Measurements from ENCODE around the gene RASSF4. TPM values are rescaled to one million over a fixed set of nuclear protein-coding genes. Genes with fewer than 3 reads are reported as not detected.

The RASSF4 gene, protein sequence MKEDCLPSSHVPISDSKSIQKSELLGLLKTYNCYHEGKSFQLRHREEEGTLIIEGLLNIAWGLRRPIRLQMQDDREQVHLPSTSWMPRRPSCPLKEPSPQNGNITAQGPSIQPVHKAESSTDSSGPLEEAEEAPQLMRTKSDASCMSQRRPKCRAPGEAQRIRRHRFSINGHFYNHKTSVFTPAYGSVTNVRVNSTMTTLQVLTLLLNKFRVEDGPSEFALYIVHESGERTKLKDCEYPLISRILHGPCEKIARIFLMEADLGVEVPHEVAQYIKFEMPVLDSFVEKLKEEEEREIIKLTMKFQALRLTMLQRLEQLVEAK
- 10 to 100 TPM in 1 of 4 donors, 1 to 10 TPM in 3; 1.7 to 22.5 (median 7.4) TPM for total RNA-seq

DNA sequence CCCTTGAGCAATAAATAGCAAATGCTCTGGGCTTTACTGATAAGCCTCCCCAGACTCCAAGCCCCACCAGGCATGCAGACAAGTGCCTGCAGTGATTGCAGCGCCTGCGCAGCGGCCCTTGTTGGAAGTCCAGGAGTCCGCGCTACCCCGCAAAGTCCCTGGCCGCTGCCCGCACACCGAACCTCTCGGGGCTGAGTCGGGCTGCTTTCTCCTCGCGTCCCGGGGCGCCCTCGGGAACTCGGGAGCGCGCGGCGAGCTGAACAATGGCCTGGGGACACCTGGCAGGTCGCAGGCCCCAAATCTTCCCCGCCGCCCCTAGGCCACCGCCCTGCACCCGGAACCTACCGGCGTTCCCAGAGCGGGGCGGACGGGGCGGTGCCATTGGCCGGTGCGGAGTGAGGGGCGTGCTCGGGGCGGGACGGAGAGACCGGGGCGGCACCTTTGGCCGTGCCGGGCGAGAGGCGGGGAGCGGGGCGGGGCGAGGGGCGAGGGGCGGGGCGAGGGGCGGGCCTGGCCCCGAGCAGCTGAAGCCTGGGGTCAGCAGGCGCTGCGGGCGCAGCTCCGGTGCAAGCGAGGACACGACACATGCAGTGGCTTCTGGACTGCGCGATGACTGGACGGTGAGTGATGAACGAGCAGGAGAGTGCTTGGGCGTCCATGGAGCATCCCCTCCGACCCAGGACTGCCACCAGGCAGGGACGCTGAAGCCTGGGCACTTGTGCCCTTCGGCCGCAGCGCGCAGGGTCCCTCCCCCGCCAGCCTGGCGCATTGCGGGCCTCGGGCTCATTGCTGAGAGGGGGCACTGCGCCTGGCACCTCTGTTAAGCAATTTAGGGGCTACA lies at the start of gene RASSF4:
Gene RASSF4, plus strand, starts transcription at position 556 of the 841 bp plus-strand sequence. CDS start 10,401 bp downstream, outside the sequence.
- H3K9me3 ChIP-seq, result no peaks in the 10 kb centered on the region
- H3K27ac ChIP-seq, result peak within 1 kb of the TSS; percentile 74 to 93 (median 92)
- peaks cover 7 to 69% (median 39%) of the 10 kb centered on the region in 3 donors for H3K4me1 ChIP-seq
- WGBS, 2 donors, result 0% methylated on average over 1 to 6 of the region's 74 CpGs
- intact Hi-C loops (cut with DNase I), result no loop called here
- H3K27me3 ChIP-seq, result no peaks in the 10 kb centered on the region
- H3K4me3 ChIP-seq, result peak within 1 kb of the TSS; percentile 53 to 90 (median 77)
- peaks cover 0 to 8% (median 0%) of the 10 kb centered on the region in 3 donors for H3K36me3 ChIP-seq
- peak; percentile 47 for DNase-seq
- TF ChIP-seq POLR2A (IDR thresholded peaks at IDR 0.05), result peak in 1 of 4 donors; percentile 88
- TF ChIP-seq, protein P1, sequence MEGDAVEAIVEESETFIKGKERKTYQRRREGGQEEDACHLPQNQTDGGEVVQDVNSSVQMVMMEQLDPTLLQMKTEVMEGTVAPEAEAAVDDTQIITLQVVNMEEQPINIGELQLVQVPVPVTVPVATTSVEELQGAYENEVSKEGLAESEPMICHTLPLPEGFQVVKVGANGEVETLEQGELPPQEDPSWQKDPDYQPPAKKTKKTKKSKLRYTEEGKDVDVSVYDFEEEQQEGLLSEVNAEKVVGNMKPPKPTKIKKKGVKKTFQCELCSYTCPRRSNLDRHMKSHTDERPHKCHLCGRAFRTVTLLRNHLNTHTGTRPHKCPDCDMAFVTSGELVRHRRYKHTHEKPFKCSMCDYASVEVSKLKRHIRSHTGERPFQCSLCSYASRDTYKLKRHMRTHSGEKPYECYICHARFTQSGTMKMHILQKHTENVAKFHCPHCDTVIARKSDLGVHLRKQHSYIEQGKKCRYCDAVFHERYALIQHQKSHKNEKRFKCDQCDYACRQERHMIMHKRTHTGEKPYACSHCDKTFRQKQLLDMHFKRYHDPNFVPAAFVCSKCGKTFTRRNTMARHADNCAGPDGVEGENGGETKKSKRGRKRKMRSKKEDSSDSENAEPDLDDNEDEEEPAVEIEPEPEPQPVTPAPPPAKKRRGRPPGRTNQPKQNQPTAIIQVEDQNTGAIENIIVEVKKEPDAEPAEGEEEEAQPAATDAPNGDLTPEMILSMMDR (IDR thresholded peaks at IDR 0.05), result peak in 1 of 6 experiments; percentile 19

GRCh38 chr10:44909910-44910309 lies 49.7 kb upstream of the RASSF4 start:
- no peak for TF ChIP-seq POLR2A (IDR thresholded peaks at IDR 0.05)
- TF ChIP-seq, protein P1 (IDR thresholded peaks at IDR 0.05), result no peak
- Histone ChIP-seq H3K4me3 (no peak overlapping the region), H3K4me1 (peaks cover 0 to 11% (median 0%) of the 10 kb centered on the region in 3 donors), H3K27me3 (peaks cover 0 to 7% (median 0%) of the 10 kb centered on the region in 4 donors), H3K27ac (no peak overlapping the region), H3K36me3 (no peaks in the 10 kb centered on the region), H3K9me3 (no peaks in the 10 kb centered on the region)
- DNase-seq, result no peak
- intact Hi-C loops (cut with DNase I), result no loop called here
- 67 to 86% methylated on average over 1 of the region's 1 CpG for WGBS, 2 donors

DNA sequence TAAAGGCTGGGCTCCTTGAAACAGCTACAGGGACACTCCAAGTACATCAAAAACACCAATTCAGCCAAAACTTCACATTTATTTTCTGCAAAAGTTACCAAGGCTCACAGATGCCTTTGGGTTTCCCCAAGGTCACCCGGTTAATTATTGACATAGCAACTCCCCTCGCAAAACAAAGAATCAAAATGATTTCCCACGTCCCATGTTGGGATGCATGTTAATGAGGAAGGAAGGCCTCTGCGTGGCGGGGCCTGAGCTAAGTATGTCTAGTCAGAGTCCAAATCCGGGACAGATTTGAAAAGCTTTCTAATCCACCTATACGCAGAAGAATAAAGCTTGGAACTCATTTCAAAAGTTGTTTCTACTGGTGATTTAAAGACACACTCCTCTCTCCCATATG lies 49.0 kb upstream of the RASSF4 start:
- no peaks in the 10 kb centered on the region for H3K9me3 ChIP-seq
- TF ChIP-seq, protein P1 (IDR thresholded peaks at IDR 0.05), result no peak
- TF ChIP-seq POLR2A (IDR thresholded peaks at IDR 0.05), result no peak
- H3K4me3 ChIP-seq, result no peak overlapping the region
- peaks cover 0 to 7% (median 0%) of the 10 kb centered on the region in 4 donors for H3K27me3 ChIP-seq
- H3K36me3 ChIP-seq, result no peaks in the 10 kb centered on the region
- intact Hi-C loops (cut with DNase I), result no loop called here
- WGBS, 2 donors, result 42 to 50% methylated on average over 7 of the region's 7 CpGs
- H3K27ac ChIP-seq, result no peak overlapping the region
- peaks cover 0 to 11% (median 0%) of the 10 kb centered on the region in 3 donors for H3K4me1 ChIP-seq
- DNase-seq, result no peak

GRCh38 chr10:44911081-44911540 lies 48.5 kb upstream of the RASSF4 start, which contains the start of gene TMEM72:
Gene TMEM72 (plus strand): TSS chr10:44911337. CDS start chr10:44911513, 176 bp downstream.
- no peak within 1 kb of the TSS for H3K4me3 ChIP-seq
- H3K9me3 ChIP-seq, result no peaks in the 10 kb centered on the region
- H3K27ac ChIP-seq, result no peak within 1 kb of the TSS
- H3K27me3 ChIP-seq, result peaks cover 0 to 7% (median 0%) of the 10 kb centered on the region in 4 donors
- TF ChIP-seq, protein P1 (IDR thresholded peaks at IDR 0.05), result no peak
- TF ChIP-seq POLR2A (IDR thresholded peaks at IDR 0.05), result no peak
- DNase-seq, result no peak
- H3K36me3 ChIP-seq, result no peaks in the 10 kb centered on the region
- WGBS, 2 donors, result 26 to 31% methylated on average over 3 of the region's 12 CpGs
- intact Hi-C loops (cut with DNase I), result no loop called here
- peaks cover 0 to 11% (median 0%) of the 10 kb centered on the region in 3 donors for H3K4me1 ChIP-seq

Measured in esophagus squamous epithelium (tissue), 5 donors.